NB4 (cell line): ENCODE results near the gene DTNB.
"Not testable (repeated sequence)": the region's sequence is repeated elsewhere in the genome, so short reads cannot be mapped to it uniquely, and the experiment has no call there.

Experiments used
- DNase-seq: peaks from one replicate; pipeline ENCODE4 v3.0.0; 2010; ENCODE audit warnings: low read depth
- H3K4me3 ChIP-seq: one replicate; pipeline ENCODE4 v1.5.1; 2011; ENCODE audit warnings: mild to moderate bottlenecking, low read depth, low read length, moderate library complexity
- CTCF ChIP-seq: IDR thresholded peaks from one replicate; pipeline ENCODE4 v1.5.1; 2012; ENCODE audit warnings: low read depth, low read length
- MYC ChIP-seq: IDR thresholded peaks from 2 replicates; pipeline ENCODE4 v1.6.1; 2011; ENCODE audit warnings: low read depth, low read length
- POLR2A ChIP-seq: IDR thresholded peaks from 2 replicates; pipeline ENCODE4 v1.6.1; 2011; ENCODE audit warnings: mild to moderate bottlenecking; ENCODE audit not compliant: insufficient read length; ENCODE audit errors: extremely low read depth
- TF ChIP-seq, protein P1 (sequence below): IDR thresholded peaks from 2 replicates; pipeline ENCODE4 v1.6.1; 2011; ENCODE audit warnings: low read depth, low read length

Gene DTNB

GRCh38 chr2:25674077-25674362 is 643 bp upstream of the DTNB start:
- TF ChIP-seq MYC (no peak), CTCF (no peak), POLR2A (no peak)
- TF ChIP-seq, protein P1, sequence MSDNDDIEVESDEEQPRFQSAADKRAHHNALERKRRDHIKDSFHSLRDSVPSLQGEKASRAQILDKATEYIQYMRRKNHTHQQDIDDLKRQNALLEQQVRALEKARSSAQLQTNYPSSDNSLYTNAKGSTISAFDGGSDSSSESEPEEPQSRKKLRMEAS: no peak
- DNase-seq: no peak
- peak overlapping the region; percentile 25 for H3K4me3 ChIP-seq

GRCh38 chr2:25672494-25673299 is 680 bp downstream of the DTNB start:
- H3K4me3 ChIP-seq: peak overlapping the region; percentile 58
- peak; percentile 73 for DNase-seq
- TF ChIP-seq, protein P1: no peak
- TF ChIP-seq MYC (no peak), CTCF (no peak), POLR2A (no peak)

DNA sequence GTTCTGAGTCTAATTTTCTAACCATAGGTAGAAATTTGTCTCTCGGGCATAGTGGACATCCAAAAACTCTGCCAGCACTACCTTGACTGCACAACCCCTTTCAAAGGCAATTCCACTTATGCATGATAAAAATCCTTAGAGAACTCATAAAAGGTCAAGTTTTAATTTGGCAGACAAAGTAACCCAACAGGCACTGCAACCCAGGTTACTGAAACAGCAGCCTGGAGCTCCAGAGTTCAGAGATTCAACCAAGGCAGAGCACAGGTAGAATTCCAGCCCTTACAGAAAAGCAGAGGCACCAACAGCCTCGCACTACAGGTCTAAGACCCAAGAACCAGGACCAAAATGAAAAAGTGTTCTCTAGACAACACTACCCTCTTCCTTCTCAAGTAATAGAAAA is 1.8 kb downstream of the DTNB start:
- no peak overlapping the region for H3K4me3 ChIP-seq
- no peak for TF ChIP-seq POLR2A
- TF ChIP-seq, protein P1: no peak
- no peak for TF ChIP-seq MYC
- no peak for TF ChIP-seq CTCF
- no peak for DNase-seq

- no peak for DNase-seq
- no peak for TF ChIP-seq CTCF
- TF ChIP-seq, protein P1: no peak
- no peak for TF ChIP-seq MYC
- no peak for TF ChIP-seq POLR2A
- H3K4me3 ChIP-seq: no peak overlapping the region
These were observed 3.9 kb downstream of the DTNB start for GRCh38 chr2:25669520-25669919.

- TF ChIP-seq POLR2A (no peak), MYC (no peak), CTCF (no peak)
- TF ChIP-seq, protein P1: no peak
- no peak for DNase-seq
- H3K4me3 ChIP-seq: no peak overlapping the region
These were observed 7.2 kb downstream of the DTNB start for GRCh38 chr2:25666218-25666617.

GRCh38 chr2:25665429-25665828 is 7.9 kb downstream of the DTNB start:
- not testable (repeated sequence) for DNase-seq, H3K4me3 ChIP-seq
